Heart left ventricle (tissue), 16 donors: ENCODE data around the gene FNBP1. TPM values are rescaled to one million over a fixed set of nuclear protein-coding genes. Genes with fewer than 3 reads are reported as not detected.

ENCODE experiments used
- ATAC-seq, 4 donors: fragments of 200-7000 bp; cut with Tn5 transposase; one replicate each; pipeline ENCODE4 v1.9.1; 2020 to 2022; ENCODE audit warnings: moderate library complexity in 4 of 4, mild to moderate bottlenecking in 3 of 4, moderate number of reproducible peaks in 1 of 4
- DNase-seq, 5 donors: peaks; one replicate each; pipeline ENCODE4 v3.0.0-alpha.2; 2020
- H3K27ac ChIP-seq, 12 donors: fragments of 200-600 bp; sonication (generic) in 4 of 12; one replicate each; pipeline versions ENCODE4 v1.5.0 to v1.8.0; 2016 to 2022; ENCODE audit warnings: mild to moderate bottlenecking in 2 of 12
- H3K27me3 ChIP-seq, 9 donors: fragments of 200-600 bp; sonication (generic) in 2 of 9; one replicate each; pipeline versions ENCODE4 v1.5.1 to v1.8.0; 2016 to 2022; ENCODE audit warnings: mild to moderate bottlenecking in 3 of 9
- H3K36me3 ChIP-seq, 9 donors: fragments of 200-600 bp; sonication (generic) in 2 of 9; one replicate each; pipeline versions ENCODE4 v1.5.0 to v1.8.0; 2018 to 2022; ENCODE audit warnings: mild to moderate bottlenecking in 2 of 9
- H3K4me1 ChIP-seq, 12 donors: fragments of 200-600 bp; sonication (generic) in 4 of 12; one replicate each; pipeline versions ENCODE4 v1.5.0 to v1.8.0; 2016 to 2022; ENCODE audit warnings: mild to moderate bottlenecking in 3 of 12
- H3K4me3 ChIP-seq, 12 donors: fragments of 200-600 bp; sonication (generic) in 4 of 12; one replicate each; pipeline versions ENCODE4 v1.5.0 to v1.8.0; 2017 to 2022; ENCODE audit warnings: mild to moderate bottlenecking in 9 of 12, moderate library complexity in 4 of 12
- H3K9me3 ChIP-seq, 12 donors: fragments of 200-600 bp; sonication (generic) in 4 of 12; one replicate each; pipeline versions ENCODE4 v1.5.0 to v1.8.0; 2016 to 2022; ENCODE audit warnings: mild to moderate bottlenecking in 1 of 12
- POLR2A ChIP-seq, 2 donors: fragments of 450-650 bp; IDR thresholded peaks; one replicate each; pipeline ENCODE4 v1.6.1; 2017; ENCODE audit warnings: antibody characterized with exemption in 2 of 2, mild to moderate bottlenecking in 2 of 2, moderate library complexity in 2 of 2
- WGBS, 4 donors: extraction: QIAGEN DNeasy Blood & Tissue Kit in 2 of 4; methylation state at CpG; one replicate each; pipeline versions ENCODE4 v1.1.5 to v1.1.7; 2013 to 2018; 5-methylcytosine and 5-hydroxymethylcytosine counted together
- intact Hi-C, 10 donors: fragments of 100-400 bp; cut with DNase I; formaldehyde crosslinking; loops; one replicate each; pipeline versions ENCODE4 v1.11.1 to v1.14.2; 2022
- polyA plus RNA-seq, 2 donors: library from polyadenylated mRNA; stranded (reverse); fragments of 200-250 nt; gene quantifications; one replicate each; pipeline ENCODE4 v1.2.3, GENCODE V29; 2013
- total RNA-seq, 9 donors: library from RNA; depleted of rRNA in 2 of 9; stranded (reverse); fragments of >200 nt in 2 of 9; fragmentation: NEBNext Ultra II Directional in 3 of 9; extraction: Animal tissue kit (Norgen Biotek cat#: 25700) in 3 of 9; gene quantifications; one replicate each; pipeline versions ENCODE4 v1.1.0 to v1.2.4, GENCODE V29; 2016 to 2023
- TF ChIP-seq, protein P1 (sequence below), 12 donors: fragments of 200-600 bp; sonication (generic) in 4 of 12; IDR thresholded peaks; one replicate each; pipeline versions ENCODE4 v1.5.0 to v1.8.0; 2018 to 2022; ENCODE audit warnings: antibody characterized with exemption in 12 of 12, mild to moderate bottlenecking in 5 of 12
- donor health status: ischemic (EF 13 %, LVEDD 7.1; RV severe dilation, severe dysfunction).
- donor health status: healthy with polysubstance abuse.
- donor health status: DM: no; HTN: yes; CAD: no.
- donor health status: DM: no; HTN: no; CAD: no.
- donor health status: ischemic (EF 25% LVEDD 6.9; RV normal size, moderate dysfunction).
- donor health status: ischemic (EF 25% LVEDD 5.7; RV mildly dilated, moderate dysfunction).
- donor health status: healthy.
- donor health status: DM: yes; HTN: yes; CAD: no.
- donor health status: ischemic (EF 35%, LVEDD 5.7; RV mildly dilated, moderate dysfunction).
- donor health status: nonischemic (EF 11% LVEDD 7.7; RV severe dilation, severe dysfunction).
- donor health status: DM: yes; HTN: yes; CAD: no.
- donor health status: PGD.
- donor health status: ischemic (EF 29% LVEDD 5.4; RV normal size, mild dysfunction).
- donor health status: nonischemic (EF 23%, LVEDD 6.1; RV moderate dilation, normal function).

Gene FNBP1
- total and polyA plus RNA-seq, 11 donors = 6.9 to 47.3 (median 24.1) TPM

DNA sequence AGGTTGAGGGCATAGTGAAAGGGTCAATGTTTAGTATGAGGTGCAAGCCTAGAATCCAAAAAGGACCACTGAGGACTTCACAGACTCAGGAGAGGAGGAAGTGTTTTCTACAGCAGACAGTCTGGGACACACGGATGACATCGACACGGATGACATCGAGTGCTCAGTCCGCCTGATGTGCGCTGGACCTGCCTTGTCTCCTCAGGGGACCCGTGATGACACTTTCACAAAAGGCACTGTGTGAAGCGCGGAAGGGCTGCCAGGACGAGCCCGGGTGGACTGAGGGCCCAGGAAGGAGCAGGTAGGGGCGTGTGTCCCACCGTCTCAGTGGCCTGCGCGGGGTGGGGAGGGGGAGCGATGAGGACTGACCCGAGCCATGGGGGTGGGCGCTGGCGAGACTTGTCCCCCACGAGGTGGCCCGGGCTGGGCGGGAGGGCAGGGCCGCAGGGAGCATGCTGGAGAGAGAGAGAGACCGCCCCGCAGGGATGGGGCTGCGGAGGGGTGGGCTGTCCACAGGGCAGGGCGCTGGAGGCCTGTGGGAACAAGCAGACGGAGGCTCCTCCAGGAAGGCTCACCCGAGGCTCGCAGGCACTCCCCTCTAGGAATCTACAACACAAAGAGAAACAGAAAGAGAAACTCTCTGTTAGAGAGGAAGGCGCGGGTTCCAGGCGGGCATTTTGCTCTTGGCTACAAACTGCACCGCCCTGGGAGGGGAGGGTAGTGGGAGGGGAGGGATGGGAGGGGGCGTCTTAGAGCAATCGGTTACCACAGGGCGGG, 152.9 kb downstream of the FNBP1 start:
- Histone ChIP-seq H3K4me1 (peaks cover 0 to 75% (median 26%) of the 10 kb centered on the region in 12 donors), H3K4me3 (peak overlapping the region in 2 of 12 donors; percentile 28 to 46), H3K9me3 (no peaks in the 10 kb centered on the region), H3K36me3 (peaks cover 0 to 37% (median 12%) of the 10 kb centered on the region in 9 donors), H3K27me3 (no peaks in the 10 kb centered on the region), H3K27ac (peak overlapping the region in 6 of 12 donors; percentile 18 to 94 (median 41))
- 79 to 90% (median 80%) methylated on average over 29 to 37 of the region's 37 CpGs for WGBS, 4 donors
- peak in 4 of 5 donors; percentile 34 to 76 (median 47) for DNase-seq
- no peak for ATAC-seq
- TF ChIP-seq, protein P1, sequence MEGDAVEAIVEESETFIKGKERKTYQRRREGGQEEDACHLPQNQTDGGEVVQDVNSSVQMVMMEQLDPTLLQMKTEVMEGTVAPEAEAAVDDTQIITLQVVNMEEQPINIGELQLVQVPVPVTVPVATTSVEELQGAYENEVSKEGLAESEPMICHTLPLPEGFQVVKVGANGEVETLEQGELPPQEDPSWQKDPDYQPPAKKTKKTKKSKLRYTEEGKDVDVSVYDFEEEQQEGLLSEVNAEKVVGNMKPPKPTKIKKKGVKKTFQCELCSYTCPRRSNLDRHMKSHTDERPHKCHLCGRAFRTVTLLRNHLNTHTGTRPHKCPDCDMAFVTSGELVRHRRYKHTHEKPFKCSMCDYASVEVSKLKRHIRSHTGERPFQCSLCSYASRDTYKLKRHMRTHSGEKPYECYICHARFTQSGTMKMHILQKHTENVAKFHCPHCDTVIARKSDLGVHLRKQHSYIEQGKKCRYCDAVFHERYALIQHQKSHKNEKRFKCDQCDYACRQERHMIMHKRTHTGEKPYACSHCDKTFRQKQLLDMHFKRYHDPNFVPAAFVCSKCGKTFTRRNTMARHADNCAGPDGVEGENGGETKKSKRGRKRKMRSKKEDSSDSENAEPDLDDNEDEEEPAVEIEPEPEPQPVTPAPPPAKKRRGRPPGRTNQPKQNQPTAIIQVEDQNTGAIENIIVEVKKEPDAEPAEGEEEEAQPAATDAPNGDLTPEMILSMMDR (IDR thresholded peaks at IDR 0.05) = no peak
- no peak for TF ChIP-seq POLR2A (IDR thresholded peaks at IDR 0.05)
- intact Hi-C loops = loop anchor here in 9 of 10 donors (5.0 to 10.0 kb wide), 12 partner anchors 72 to 455 kb away; partner anchors contain the start of genes FNBP1 (in 3 of the 9) and GPR107 (in 3 of the 9)

DNA sequence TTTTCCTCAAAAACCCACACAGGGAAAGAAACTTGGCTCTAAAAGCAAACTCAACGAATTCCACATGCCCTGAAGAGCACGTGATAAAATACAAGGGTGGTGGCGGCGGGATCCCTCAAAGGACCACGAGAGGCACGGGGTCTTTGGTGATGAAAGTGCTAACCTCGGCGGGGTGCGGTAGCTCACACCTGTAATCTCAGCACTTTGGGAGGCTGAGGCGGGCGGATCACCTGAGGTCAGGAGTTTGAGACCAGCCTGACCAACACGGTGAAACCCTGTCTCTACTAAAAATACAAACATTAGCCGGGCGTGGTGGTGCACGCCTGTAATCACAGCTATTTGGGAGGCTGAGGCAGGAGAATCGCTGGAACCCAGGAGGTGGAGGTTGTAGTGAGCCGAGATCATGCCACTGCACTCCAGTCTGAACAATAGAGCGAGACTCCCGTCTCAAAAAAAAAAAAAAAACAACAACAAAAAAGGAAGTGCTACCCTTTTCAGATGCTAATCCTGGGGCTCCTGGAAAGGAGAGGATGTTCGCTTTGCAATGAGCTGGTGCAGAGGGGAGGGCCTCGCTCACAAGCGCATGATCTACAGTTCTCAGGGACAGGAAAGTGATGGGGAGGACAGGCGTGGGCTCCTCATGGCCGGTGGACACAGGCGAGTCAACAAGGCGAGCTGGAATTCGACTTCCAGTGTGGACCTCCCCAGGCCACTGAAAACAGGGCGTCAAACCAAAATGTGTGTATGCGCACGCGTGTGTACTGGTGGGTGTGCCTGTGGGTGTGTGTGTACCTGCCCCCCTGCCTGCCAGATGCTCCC, 153.7 kb downstream of the FNBP1 start:
- Histone ChIP-seq H3K27ac (peak overlapping the region in 11 of 12 donors; percentile 72 to 94 (median 84)), H3K9me3 (no peaks in the 10 kb centered on the region), H3K27me3 (no peaks in the 10 kb centered on the region), H3K36me3 (peaks cover 0 to 29% (median 7%) of the 10 kb centered on the region in 9 donors), H3K4me1 (peaks cover 0 to 83% (median 33%) of the 10 kb centered on the region in 12 donors), H3K4me3 (peak overlapping the region in 2 of 12 donors; percentile 46 to 56)
- WGBS, 4 donors = 87 to 92% (median 89%) methylated on average over 31 of the region's 31 CpGs
- intact Hi-C loops = loop anchor here in 9 of 10 donors (5.0 to 10.0 kb wide), 12 partner anchors 73 to 455 kb away; partner anchors contain the start of genes FNBP1 (in 3 of the 9) and GPR107 (in 3 of the 9)
- no peak for ATAC-seq
- no peak for DNase-seq
- TF ChIP-seq, protein P1 (IDR thresholded peaks at IDR 0.05) = no peak
- TF ChIP-seq POLR2A (IDR thresholded peaks at IDR 0.05) = no peak

DNA sequence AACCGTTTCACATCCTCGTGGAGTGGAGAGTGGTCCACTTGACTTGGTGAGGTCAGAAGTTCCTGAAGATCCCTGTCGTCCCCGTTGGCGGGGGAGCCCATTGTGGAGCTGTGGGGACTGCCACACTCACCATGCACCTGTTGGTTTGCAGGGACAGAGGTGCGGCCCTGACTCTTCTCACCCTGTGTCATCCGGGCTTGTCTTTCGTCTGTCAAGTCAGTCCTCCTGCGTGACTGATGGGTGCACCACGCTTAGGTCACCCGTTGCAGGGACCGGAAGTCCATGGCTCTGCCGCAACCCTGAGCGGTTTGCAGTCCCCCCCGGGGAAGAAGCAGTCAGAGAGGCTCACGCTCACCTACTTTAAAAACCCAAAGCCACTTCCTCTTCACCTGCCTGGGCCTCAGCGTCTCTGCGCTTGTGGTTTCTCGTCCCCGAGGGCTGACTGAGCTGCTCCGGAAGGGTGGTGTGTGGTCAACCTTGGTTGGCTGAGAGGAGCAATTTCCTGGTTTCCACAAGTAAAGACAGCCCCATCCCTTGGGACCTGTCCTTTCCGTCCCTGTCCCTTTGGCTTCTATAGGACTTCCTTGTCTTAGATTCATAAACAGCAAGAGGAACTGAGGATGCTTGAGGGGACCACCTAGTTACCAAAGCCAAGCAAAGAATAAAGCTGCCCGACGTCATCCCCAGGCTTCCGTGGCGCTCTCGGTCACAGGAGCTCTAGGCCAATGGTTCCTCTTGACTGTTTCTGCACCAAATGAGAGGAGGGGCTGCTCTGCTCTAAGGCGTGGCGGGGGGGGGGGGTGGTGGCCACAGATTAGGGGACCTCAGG, 154.5 kb downstream of the FNBP1 start:
- peak in 1 of 2 donors; percentile 47 for TF ChIP-seq POLR2A (IDR thresholded peaks at IDR 0.05)
- TF ChIP-seq, protein P1 (IDR thresholded peaks at IDR 0.05) = no peak
- Histone ChIP-seq H3K4me3 (peak overlapping the region; percentile 14 to 57 (median 46)), H3K27ac (peak overlapping the region; percentile 41 to 94 (median 84)), H3K9me3 (no peaks in the 10 kb centered on the region), H3K36me3 (peaks cover 0 to 24% (median 7%) of the 10 kb centered on the region in 9 donors), H3K4me1 (peaks cover 3 to 91% (median 39%) of the 10 kb centered on the region in 12 donors), H3K27me3 (no peaks in the 10 kb centered on the region)
- ATAC-seq (peak in 2 of 4 donors; percentile 3 to 27), DNase-seq (peak; percentile 56 to 86 (median 70))
- intact Hi-C loops = loop anchor here in 9 of 10 donors (5.0 to 10.0 kb wide), 12 partner anchors 74 to 456 kb away; partner anchors contain the start of genes FNBP1 (in 3 of the 9) and GPR107 (in 3 of the 9)
- 47 to 57% (median 48%) methylated on average over 28 to 29 of the region's 29 CpGs for WGBS, 4 donors
